Measurements from ENCODE around the gene STEAP1B.

The STEAP1B gene

GRCh38 chr7:22402250-22402649 lies 97.7 kb downstream of the STEAP1B start:
- TF ChIP-seq CTCF (IDR thresholded peaks at IDR 0.05; ENCODE audit: insufficient read depth, low read depth, low read length, missing control alignments), result no peak

GRCh38 chr7:22400936-22401553 lies 98.9 kb downstream of the STEAP1B start:
- no peak overlapping the region for H3K4me3 ChIP-seq (ENCODE audit: low read depth, low read length)
- DNase-seq (ENCODE audit: low read depth), result no peak
- no peak for TF ChIP-seq CTCF (IDR thresholded peaks at IDR 0.05; ENCODE audit: insufficient read depth, low read depth, low read length, missing control alignments)

More at GRCh38 chr7:22402250-22402649, 97.7 kb downstream of the STEAP1B start:
- peak; percentile 59 for DNase-seq (ENCODE audit: low read depth)
- no peak overlapping the region for H3K4me3 ChIP-seq (ENCODE audit: low read depth, low read length)

GRCh38 chr7:22400150-22400814 lies 99.7 kb downstream of the STEAP1B start:
- TF ChIP-seq CTCF (IDR thresholded peaks at IDR 0.05; ENCODE audit: insufficient read depth, low read depth, low read length, missing control alignments), result no peak
- DNase-seq (ENCODE audit: low read depth), result no peak
- H3K4me3 ChIP-seq (ENCODE audit: low read depth, low read length), result no peak overlapping the region

GRCh38 chr7:22399546-22399945 lies 100.4 kb downstream of the STEAP1B start:
- DNase-seq (ENCODE audit: low read depth), result no peak
- H3K4me3 ChIP-seq (ENCODE audit: low read depth, low read length), result no peak overlapping the region
- TF ChIP-seq CTCF (IDR thresholded peaks at IDR 0.05; ENCODE audit: insufficient read depth, low read depth, low read length, missing control alignments), result no peak

- no peak for DNase-seq (ENCODE audit: low read depth)
- TF ChIP-seq CTCF (IDR thresholded peaks at IDR 0.05; ENCODE audit: insufficient read depth, low read depth, low read length, missing control alignments), result no peak
- H3K4me3 ChIP-seq (ENCODE audit: low read depth, low read length), result no peak overlapping the region
Observed at GRCh38 chr7:22399091-22399490, 100.9 kb downstream of the STEAP1B start.

- no peak for DNase-seq (ENCODE audit: low read depth)
- no peak overlapping the region for H3K4me3 ChIP-seq (ENCODE audit: low read depth, low read length)
- no peak for TF ChIP-seq CTCF (IDR thresholded peaks at IDR 0.05; ENCODE audit: insufficient read depth, low read depth, low read length, missing control alignments)
Observed at GRCh38 chr7:22397981-22398380, 102.0 kb downstream of the STEAP1B start.
